Measurements from ENCODE around the gene NRG2. TPM values are rescaled to one million over a fixed set of nuclear protein-coding genes. Genes with fewer than 3 reads are reported as not detected.

Gene NRG2
- total and polyA plus RNA-seq, 2 donors (not counting 3 experiments of a cell fraction or from before 2014, with no cell fraction given) = 0.26 to 0.42 TPM

DNA sequence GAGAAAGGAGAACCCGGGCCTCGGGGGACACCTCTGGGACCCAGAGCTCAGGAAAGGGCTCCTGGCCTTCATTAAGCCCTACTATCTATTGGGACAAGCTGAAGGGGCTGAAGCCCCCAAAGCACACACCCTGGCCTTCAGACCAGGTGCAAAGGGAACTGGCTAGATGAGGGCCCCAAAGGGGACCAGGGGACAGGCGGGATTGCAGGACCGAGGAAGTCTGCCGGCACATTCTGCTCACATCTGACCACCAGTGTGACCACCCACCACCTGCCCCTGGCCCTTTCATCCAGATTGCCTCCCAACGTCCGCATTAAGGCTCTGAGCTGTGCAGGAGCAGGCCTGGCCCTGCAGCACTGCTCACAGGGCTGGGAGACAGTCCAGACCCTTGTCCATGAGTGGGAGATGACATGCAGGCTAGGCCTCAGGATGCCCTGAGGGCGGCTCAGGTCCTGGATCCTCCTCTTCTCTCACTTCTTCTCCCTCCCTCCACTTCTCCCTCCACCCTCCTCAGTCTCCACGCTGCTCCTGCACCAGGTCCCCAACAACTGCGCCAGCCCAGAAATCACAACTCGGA is 228.3 kb downstream of the NRG2 start:
- Histone ChIP-seq H3K27ac (ENCODE audit: insufficient read depth, low read depth, low read length) (no peak overlapping the region), H3K4me2 (ENCODE audit: insufficient read depth, low read length) (no peak overlapping the region), H3K4me1 (ENCODE audit: control insufficient read depth, extremely low read depth, insufficient read depth, low read length) (no peaks in the 10 kb centered on the region), H3K9me3 (replicated peaks; ENCODE audit: control insufficient read depth, insufficient read depth, low read length) (no peaks in the 10 kb centered on the region), H3K4me3 (replicated peaks in 1 of 3; ENCODE audit: insufficient read depth in 1 of 3, low read depth in 1 of 3, low read length in 3 of 3) (no peak overlapping the region), H3K9me1 (replicated peaks; ENCODE audit: control insufficient read depth, extremely low read depth, insufficient read depth, low read length) (no peaks in the 10 kb centered on the region), H4K20me1 (replicated peaks; ENCODE audit: control insufficient read depth, extremely low read depth, insufficient read depth, low read length) (no peaks in the 10 kb centered on the region), H3K27me3 (ENCODE audit: control insufficient read depth in 2 of 2, insufficient read depth in 2 of 2, low read length in 2 of 2) (no peaks in the 10 kb centered on the region), H2AFZ (ENCODE audit: low read depth, low read length) (no peak overlapping the region), H3K9ac (replicated peaks; ENCODE audit: extremely low read depth, insufficient read depth, low read length) (no peak overlapping the region), H3K79me2 (ENCODE audit: control insufficient read depth, insufficient read depth, low read length) (no peaks in the 10 kb centered on the region), H3K36me3 (ENCODE audit: control insufficient read depth in 2 of 2, extremely low read depth in 1 of 2, insufficient read depth in 2 of 2, low read length in 2 of 2) (no peaks in the 10 kb centered on the region)
- DNase-seq (ENCODE audit: low read depth, low spot score) (no peak), FAIRE-seq (no peak)
- CTCF ChIA-PET = interaction anchor here (1.0 kb wide), 1 partner anchor 23 kb away, joined by 4 read pairs; no protein-coding TSS in a partner anchor
- no TSS peak for BruUV-seq (replicated peaks)
- dilution Hi-C loops (cut with MboI; ENCODE audit: extremely low pct_ligation_motif_present, low sequenced_read_pairs) (no loop called here), intact Hi-C loops (cut with micrococcal nuclease) (no loop called here)
- TF ChIP-seq POLR2AphosphoS5 (IDR thresholded peaks at IDR 0.05; ENCODE audit: insufficient read depth, low read depth, low read length) (no peak), JUN (IDR thresholded peaks at IDR 0.05; ENCODE audit: borderline replicate concordance, insufficient read depth, insufficient read length, low read depth) (no peak), FOS (IDR thresholded peaks at IDR 0.05; ENCODE audit: borderline replicate concordance, insufficient read depth, low read length) (no peak), CTCF (IDR thresholded peaks at IDR 0.05; ENCODE audit: extremely low read depth in 1 of 2, insufficient read depth in 1 of 2, low read depth in 1 of 2, low read length in 2 of 2) (no peak)
- POLR2A ChIA-PET = no interaction called here

- Histone ChIP-seq H3K36me3 (ENCODE audit: control insufficient read depth in 2 of 2, extremely low read depth in 1 of 2, insufficient read depth in 2 of 2, low read length in 2 of 2) (no peaks in the 10 kb centered on the region), H4K20me1 (replicated peaks; ENCODE audit: control insufficient read depth, extremely low read depth, insufficient read depth, low read length) (no peaks in the 10 kb centered on the region), H3K4me1 (ENCODE audit: control insufficient read depth, extremely low read depth, insufficient read depth, low read length) (no peaks in the 10 kb centered on the region), H3K4me3 (replicated peaks in 1 of 3; ENCODE audit: insufficient read depth in 1 of 3, low read depth in 1 of 3, low read length in 3 of 3) (no peak overlapping the region), H3K9me3 (replicated peaks; ENCODE audit: control insufficient read depth, insufficient read depth, low read length) (no peaks in the 10 kb centered on the region), H3K9me1 (replicated peaks; ENCODE audit: control insufficient read depth, extremely low read depth, insufficient read depth, low read length) (no peaks in the 10 kb centered on the region), H3K4me2 (ENCODE audit: insufficient read depth, low read length) (no peak overlapping the region), H2AFZ (ENCODE audit: low read depth, low read length) (no peak overlapping the region), H3K27ac (ENCODE audit: insufficient read depth, low read depth, low read length) (no peak overlapping the region), H3K79me2 (ENCODE audit: control insufficient read depth, insufficient read depth, low read length) (no peaks in the 10 kb centered on the region), H3K27me3 (ENCODE audit: control insufficient read depth in 2 of 2, insufficient read depth in 2 of 2, low read length in 2 of 2) (no peaks in the 10 kb centered on the region), H3K9ac (replicated peaks; ENCODE audit: extremely low read depth, insufficient read depth, low read length) (no peak overlapping the region)
- no TSS peak for BruUV-seq (replicated peaks)
- TF ChIP-seq GATA2 (IDR thresholded peaks at IDR 0.05; ENCODE audit: insufficient read depth, insufficient read length, low read depth, low read length) (no peak), MYC (IDR thresholded peaks at IDR 0.05; ENCODE audit: low read depth, low read length) (no peak), CTCF (IDR thresholded peaks at IDR 0.05; ENCODE audit: extremely low read depth in 1 of 2, insufficient read depth in 1 of 2, low read depth in 1 of 2, low read length in 2 of 2) (no peak), JUN (IDR thresholded peaks at IDR 0.05; ENCODE audit: borderline replicate concordance, insufficient read depth, insufficient read length, low read depth) (no peak), EZH2 (IDR thresholded peaks at IDR 0.05; ENCODE audit: borderline replicate concordance, low read depth, low read length, severe bottlenecking) (no peak), POLR2AphosphoS5 (IDR thresholded peaks at IDR 0.05; ENCODE audit: insufficient read depth, low read depth, low read length) (no peak), MAX (IDR thresholded peaks at IDR 0.05; ENCODE audit: insufficient read depth, insufficient read length) (no peak), FOS (IDR thresholded peaks at IDR 0.05; ENCODE audit: borderline replicate concordance, insufficient read depth, low read length) (no peak), POLR2A (IDR thresholded peaks at IDR 0.05; ENCODE audit: low read depth, low read length) (no peak)
- FAIRE-seq (no peak), DNase-seq (ENCODE audit: low read depth, low spot score) (no peak)
- dilution Hi-C loops (cut with MboI; ENCODE audit: extremely low pct_ligation_motif_present, low sequenced_read_pairs) = no loop called here
- intact Hi-C loops (cut with micrococcal nuclease) = no loop called here
- ChIA-PET CTCF (interaction anchor here (0.6 kb wide), 1 partner anchor 39 kb away, joined by 3 read pairs; no protein-coding TSS in a partner anchor), POLR2A (no interaction called here)
These were observed 228.9 kb downstream of the NRG2 start for GRCh38 chr5:139814191-139814601.

Data from endothelial cell of umbilical vein (primary cell).